Stimulated activated naive B cell treated with anti-CD40 and anti-IgM and Interleukin-4, amounts not matched to agents 10 μg/mL and 1 μg/mL and 100 μg/mL, for 72 hours (primary cell): ENCODE results near the gene CAMSAP1.

Source experiments
- ATAC-seq, 2 donors: fragments of 150-1000 bp; cut with Tn5 transposase; replicated peaks; 2 replicates each; pipeline ENCODE4 v1.10.0; 2021; ENCODE audit warnings: moderate library complexity in 1 of 2
- DNase-seq: peaks from one replicate; pipeline ENCODE4 v3.0.0; 2021
- H3K27ac Mint-ChIP-seq: one replicate; pipeline ENCODE4 v1.8.0; 2022; ENCODE audit warnings: mild to moderate bottlenecking, mixed read lengths
- H3K27me3 Mint-ChIP-seq, 2 donors: one replicate each; pipeline ENCODE4 v1.8.0; 2022; ENCODE audit warnings: mixed read lengths in 2 of 2
- H3K36me3 Mint-ChIP-seq, 2 donors: one replicate each; pipeline ENCODE4 v1.8.0; 2022; ENCODE audit warnings: mixed read lengths in 2 of 2, mild to moderate bottlenecking in 1 of 2
- H3K4me1 Mint-ChIP-seq, 2 donors: one replicate each; pipeline ENCODE4 v1.8.0; 2022; ENCODE audit warnings: mixed read lengths in 2 of 2, mild to moderate bottlenecking in 1 of 2
- H3K4me3 Mint-ChIP-seq, 2 donors: one replicate each; pipeline ENCODE4 v1.8.0; 2022; ENCODE audit warnings: mild to moderate bottlenecking in 2 of 2, mixed read lengths in 2 of 2, moderate library complexity in 1 of 2
- H3K9me3 Mint-ChIP-seq, 2 donors: one replicate each; pipeline ENCODE4 v1.8.0; 2022; ENCODE audit warnings: mixed read lengths in 2 of 2, mild to moderate bottlenecking in 1 of 2

The CAMSAP1 gene

GRCh38 chr9:135794361-135794885 is 112.9 kb downstream of the CAMSAP1 start:
- Mint-ChIP-seq H3K36me3 (no peaks in the 10 kb centered on the region), H3K9me3 (no peaks in the 10 kb centered on the region), H3K4me1 (no peaks in the 10 kb centered on the region), H3K27me3 (peaks cover 12 to 19% of the 10 kb centered on the region in 2 donors), H3K27ac (no peak overlapping the region), H3K4me3 (no peak overlapping the region)
- ATAC-seq: no peak
- DNase-seq: no peak

GRCh38 chr9:135794057-135794335 is 113.3 kb downstream of the CAMSAP1 start:
- H3K4me3 Mint-ChIP-seq: no peak overlapping the region
- ATAC-seq (no peak), DNase-seq (no peak)
- no peaks in the 10 kb centered on the region for H3K4me1 Mint-ChIP-seq
- H3K27me3 Mint-ChIP-seq: peaks cover 12 to 19% of the 10 kb centered on the region in 2 donors
- no peak overlapping the region for H3K27ac Mint-ChIP-seq
- no peaks in the 10 kb centered on the region for H3K9me3 Mint-ChIP-seq
- no peaks in the 10 kb centered on the region for H3K36me3 Mint-ChIP-seq

- Mint-ChIP-seq H3K27me3 (peaks cover 10 to 16% of the 10 kb centered on the region in 2 donors), H3K4me3 (no peak overlapping the region), H3K9me3 (no peaks in the 10 kb centered on the region), H3K36me3 (no peaks in the 10 kb centered on the region), H3K4me1 (no peaks in the 10 kb centered on the region), H3K27ac (no peak overlapping the region)
- DNase-seq (no peak), ATAC-seq (no peak)
Measured at GRCh38 chr9:135793221-135794056, 113.9 kb downstream of the CAMSAP1 start.

DNA sequence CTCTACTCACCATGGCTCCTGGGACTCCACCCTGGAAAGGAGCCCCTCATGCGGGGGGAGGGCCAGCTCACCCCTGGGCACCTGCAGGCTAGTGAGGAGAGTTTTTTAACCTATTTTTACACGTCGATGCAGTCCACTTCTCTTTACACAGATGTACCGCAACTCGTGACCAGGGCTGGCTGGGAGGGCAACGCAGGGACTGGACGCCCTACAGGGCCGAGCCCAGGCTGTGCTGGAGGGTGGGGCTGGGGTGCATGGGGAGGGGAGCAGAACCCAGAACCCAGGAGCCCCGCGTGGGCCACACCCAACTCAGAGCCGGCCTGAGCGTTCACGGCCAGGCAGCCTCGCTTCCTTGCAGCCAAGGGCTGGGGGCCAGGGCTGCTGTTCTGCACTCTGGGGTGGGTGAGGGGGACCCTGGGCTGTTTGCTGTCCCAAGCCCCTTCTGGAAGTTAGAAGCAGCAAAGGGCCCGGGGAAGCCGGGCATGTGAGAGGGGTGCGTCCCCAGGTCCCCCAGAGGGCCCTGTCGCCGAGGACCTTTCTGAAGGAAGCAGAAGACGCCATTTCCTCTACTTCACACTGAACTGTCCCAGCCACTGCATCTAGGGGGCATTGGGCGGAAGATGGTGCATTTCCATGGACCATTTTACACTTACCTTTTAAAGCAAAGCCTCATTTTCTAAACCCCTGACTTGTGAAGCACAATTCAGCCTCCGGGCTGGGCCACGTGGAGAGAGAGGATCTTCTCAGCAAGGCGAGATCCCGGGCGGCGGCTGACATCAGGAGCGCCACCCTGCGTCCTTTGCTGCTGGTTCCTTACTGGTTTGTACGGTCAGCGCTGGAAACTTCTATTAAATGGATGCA is 114.8 kb downstream of the CAMSAP1 start:
- H3K4me1 Mint-ChIP-seq: no peaks in the 10 kb centered on the region
- H3K27me3 Mint-ChIP-seq: peaks cover 5 to 7% of the 10 kb centered on the region in 2 donors
- ATAC-seq (no peak), DNase-seq (no peak)
- no peaks in the 10 kb centered on the region for H3K36me3 Mint-ChIP-seq
- no peak overlapping the region for H3K4me3 Mint-ChIP-seq
- no peaks in the 10 kb centered on the region for H3K9me3 Mint-ChIP-seq
- no peak overlapping the region for H3K27ac Mint-ChIP-seq

DNA sequence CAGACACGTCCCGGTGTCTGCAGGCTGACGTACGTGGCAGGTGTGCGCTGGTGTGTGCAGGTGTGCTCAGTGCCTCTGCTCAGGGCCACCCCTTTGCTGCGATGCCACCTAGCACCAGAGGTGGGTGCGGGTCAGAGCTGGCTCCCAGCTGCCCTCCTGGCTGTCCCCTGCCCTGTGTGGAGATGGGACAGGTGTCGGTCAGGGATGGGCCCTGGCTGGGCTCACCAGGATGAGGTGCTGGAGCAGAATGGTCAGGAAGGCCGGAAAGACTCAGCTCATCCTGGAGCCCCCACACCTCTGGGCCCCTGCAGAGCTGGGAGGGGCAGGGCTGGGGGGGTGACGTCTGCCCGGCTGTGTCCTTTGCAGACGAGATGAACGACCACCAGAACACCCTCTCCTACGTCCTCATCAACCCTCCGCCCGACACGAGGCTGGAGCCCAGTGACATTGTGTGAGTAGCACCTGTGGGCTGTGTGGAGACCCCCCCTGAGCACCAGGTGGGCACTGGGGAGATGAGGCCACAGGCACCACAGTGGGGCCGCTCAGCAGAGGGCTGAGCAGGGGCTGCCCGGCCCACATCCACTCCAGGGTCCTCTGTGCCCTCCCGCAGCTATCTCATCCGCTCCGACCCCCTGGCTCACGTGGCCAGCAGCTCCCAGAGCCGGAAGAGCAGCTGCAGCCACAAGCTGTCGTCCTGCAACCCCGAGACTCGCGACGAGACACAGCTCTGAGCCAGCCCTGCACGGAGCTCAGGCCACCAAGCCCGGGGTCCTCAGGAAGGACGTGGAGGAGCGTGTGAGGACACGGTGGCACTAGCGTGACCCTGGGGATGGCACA is 115.7 kb downstream of the CAMSAP1 start:
- ATAC-seq (no peak), DNase-seq (no peak)
- Mint-ChIP-seq H3K27me3 (no peaks in the 10 kb centered on the region), H3K4me1 (no peaks in the 10 kb centered on the region), H3K9me3 (no peaks in the 10 kb centered on the region), H3K4me3 (no peak overlapping the region), H3K27ac (no peak overlapping the region), H3K36me3 (no peaks in the 10 kb centered on the region)

DNA sequence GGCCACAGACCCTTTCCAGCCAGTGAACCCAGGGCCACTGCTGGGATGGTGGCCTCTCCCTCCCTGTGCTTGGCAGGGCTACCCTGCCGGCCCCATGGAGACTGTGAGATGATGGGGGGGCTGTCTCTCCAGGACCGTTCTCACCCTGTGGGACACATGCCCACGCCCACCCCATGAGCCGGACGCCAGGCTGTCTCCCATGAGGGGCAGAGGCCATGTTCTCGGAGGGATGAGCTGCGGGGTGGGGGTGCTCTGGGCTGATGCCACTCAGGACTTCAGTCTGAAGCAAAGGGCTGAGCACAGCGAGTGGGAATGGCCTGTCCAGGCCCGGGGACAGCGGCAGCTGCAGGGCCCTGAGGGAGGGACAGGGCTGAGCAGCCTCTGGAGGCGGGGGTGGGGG is 116.5 kb downstream of the CAMSAP1 start:
- no peak for ATAC-seq
- Mint-ChIP-seq H3K9me3 (no peaks in the 10 kb centered on the region), H3K4me1 (no peaks in the 10 kb centered on the region), H3K4me3 (no peak overlapping the region), H3K27ac (no peak overlapping the region), H3K36me3 (no peaks in the 10 kb centered on the region), H3K27me3 (no peaks in the 10 kb centered on the region)
- no peak for DNase-seq

DNA sequence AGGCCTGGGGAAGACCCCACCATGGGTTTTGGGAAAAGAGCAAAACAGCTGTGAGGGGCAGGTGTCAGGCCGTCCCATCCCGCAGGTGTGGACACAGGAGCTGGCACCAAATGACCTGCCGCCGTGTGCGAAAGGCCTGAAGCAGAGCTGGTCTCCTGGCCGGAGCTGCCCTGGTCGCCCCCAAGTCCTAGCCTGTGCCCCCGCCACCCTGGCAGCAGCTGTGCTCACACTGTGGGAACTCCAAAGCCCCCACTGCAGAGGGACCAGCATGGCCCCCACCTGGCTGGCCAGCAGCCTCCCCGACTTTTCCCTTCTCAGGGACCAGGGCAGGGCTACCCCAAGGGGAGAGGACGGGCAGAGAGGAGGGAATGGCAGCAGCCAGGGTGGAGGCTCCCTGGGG is 117.0 kb downstream of the CAMSAP1 start:
- no peaks in the 10 kb centered on the region for H3K4me1 Mint-ChIP-seq
- ATAC-seq (no peak), DNase-seq (no peak)
- no peak overlapping the region for H3K4me3 Mint-ChIP-seq
- H3K36me3 Mint-ChIP-seq: no peaks in the 10 kb centered on the region
- no peaks in the 10 kb centered on the region for H3K27me3 Mint-ChIP-seq
- no peak overlapping the region for H3K27ac Mint-ChIP-seq
- H3K9me3 Mint-ChIP-seq: no peaks in the 10 kb centered on the region

GRCh38 chr9:135789838-135790291 is 117.5 kb downstream of the CAMSAP1 start:
- ATAC-seq: no peak
- Mint-ChIP-seq H3K4me1 (no peaks in the 10 kb centered on the region), H3K9me3 (no peaks in the 10 kb centered on the region)

GRCh38 chr9:135788576-135789300 is 118.6 kb downstream of the CAMSAP1 start:
- H3K9me3 Mint-ChIP-seq: no peaks in the 10 kb centered on the region
- DNase-seq: no peak
- H3K4me3 Mint-ChIP-seq: no peak overlapping the region
- no peaks in the 10 kb centered on the region for H3K36me3 Mint-ChIP-seq
- no peaks in the 10 kb centered on the region for H3K27me3 Mint-ChIP-seq
- no peak overlapping the region for H3K27ac Mint-ChIP-seq
- H3K4me1 Mint-ChIP-seq: no peaks in the 10 kb centered on the region
- ATAC-seq: no peak

More at GRCh38 chr9:135789838-135790291, 117.5 kb downstream of the CAMSAP1 start:
- Mint-ChIP-seq H3K36me3 (no peaks in the 10 kb centered on the region), H3K27me3 (no peaks in the 10 kb centered on the region), H3K27ac (no peak overlapping the region), H3K4me3 (no peak overlapping the region)
- no peak for DNase-seq

DNA sequence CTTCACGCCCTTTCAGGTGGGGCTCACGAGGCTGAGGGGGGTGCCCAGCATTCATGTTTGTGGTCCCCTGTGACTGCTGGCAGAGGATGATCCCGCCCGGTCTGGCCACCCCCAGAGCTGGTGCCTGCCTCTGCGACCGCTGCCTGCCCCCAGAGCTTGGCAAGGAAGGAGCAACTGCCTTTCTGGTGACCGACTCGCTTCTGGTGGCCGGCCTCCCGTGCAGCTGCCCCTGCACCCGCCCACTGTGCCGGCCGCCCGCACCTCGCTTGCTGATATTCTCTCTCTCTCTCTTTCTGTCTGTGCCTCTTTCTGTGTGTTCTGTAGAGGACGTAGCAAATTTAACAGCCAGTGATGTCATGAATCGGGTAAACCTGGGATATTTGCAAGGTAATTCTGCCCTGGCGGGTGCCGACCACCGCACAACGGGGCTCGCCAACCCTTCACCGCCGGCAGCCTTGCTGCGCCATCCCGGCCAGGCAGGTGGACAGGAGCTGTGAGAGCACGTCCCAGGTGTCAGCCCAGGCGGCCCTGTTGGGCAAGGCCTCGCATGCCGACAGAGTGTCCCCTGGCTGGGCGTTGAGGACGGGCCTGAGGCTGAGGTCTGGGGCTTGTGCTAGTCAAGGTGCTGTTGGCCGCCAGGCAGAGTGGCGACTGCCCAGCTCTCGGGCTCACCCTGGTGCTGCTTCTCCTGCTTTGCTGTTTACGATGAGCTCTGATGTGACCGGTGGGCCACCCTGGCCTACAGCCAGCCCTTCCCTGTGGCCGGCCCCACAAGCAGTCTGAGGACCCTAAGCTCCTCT is 119.4 kb downstream of the CAMSAP1 start:
- no peak overlapping the region for H3K27ac Mint-ChIP-seq
- H3K36me3 Mint-ChIP-seq: no peaks in the 10 kb centered on the region
- no peaks in the 10 kb centered on the region for H3K9me3 Mint-ChIP-seq
- ATAC-seq (no peak), DNase-seq (no peak)
- no peak overlapping the region for H3K4me3 Mint-ChIP-seq
- H3K4me1 Mint-ChIP-seq: no peaks in the 10 kb centered on the region
- H3K27me3 Mint-ChIP-seq: no peaks in the 10 kb centered on the region

DNA sequence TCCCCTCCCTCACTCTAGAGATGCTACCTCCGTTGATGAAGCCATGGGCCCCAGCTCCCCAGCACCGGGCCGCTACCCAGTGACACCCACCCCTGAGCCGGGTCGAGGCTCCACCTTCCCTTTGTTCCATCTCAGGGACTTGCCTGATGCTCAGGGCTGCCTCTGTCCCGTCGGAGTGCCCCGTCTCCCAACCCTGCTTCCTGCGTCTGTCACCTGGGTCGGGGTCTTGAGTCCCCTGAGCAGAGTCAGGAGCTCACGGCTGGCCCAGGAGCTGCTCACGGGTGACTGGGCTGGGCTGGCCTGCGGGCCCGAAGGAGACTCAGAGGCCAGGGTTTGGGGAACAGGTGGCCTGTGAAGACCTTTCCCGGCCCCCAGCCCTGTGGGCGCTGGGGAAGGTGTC is 120.0 kb downstream of the CAMSAP1 start:
- H3K4me3 Mint-ChIP-seq: no peak overlapping the region
- H3K27ac Mint-ChIP-seq: no peak overlapping the region
- ATAC-seq (no peak), DNase-seq (no peak)
- no peaks in the 10 kb centered on the region for H3K27me3 Mint-ChIP-seq
- H3K4me1 Mint-ChIP-seq: no peaks in the 10 kb centered on the region
- no peaks in the 10 kb centered on the region for H3K36me3 Mint-ChIP-seq
- no peaks in the 10 kb centered on the region for H3K9me3 Mint-ChIP-seq

- Mint-ChIP-seq H3K27ac (no peak overlapping the region), H3K9me3 (no peaks in the 10 kb centered on the region), H3K27me3 (no peaks in the 10 kb centered on the region), H3K4me1 (no peaks in the 10 kb centered on the region), H3K4me3 (no peak overlapping the region), H3K36me3 (no peaks in the 10 kb centered on the region)
- DNase-seq (no peak), ATAC-seq (no peak)
Measured at GRCh38 chr9:135786146-135786690, 121.1 kb downstream of the CAMSAP1 start.
